Activated B cell treated with CpG ODN at 0.5 μM for 24 hours (primary cell): ENCODE data around the gene HPN. TPM values are rescaled to one million over a fixed set of nuclear protein-coding genes. Genes with fewer than 3 reads are reported as not detected.

ENCODE experiments used
- ATAC-seq: fragments of 200-7000 bp; cut with Tn5 transposase; one replicate; pipeline ENCODE4 v1.10.0; 2021; ENCODE audit warnings: low read depth, mild to moderate bottlenecking, moderate library complexity
- CTCF ChIA-PET: fragments of 350-600 bp; sonication (Branson Sonifier 250); formaldehyde crosslinking; loops from one replicate; lab custom pipeline; 2021; ENCODE audit warnings: antibody characterized with exemption; lab: Charles Lee
- POLR2A ChIA-PET: fragments of 350-600 bp; sonication (Branson Sonifier 250); formaldehyde crosslinking; loops from one replicate; lab custom pipeline; 2021; ENCODE audit warnings: antibody characterized with exemption; lab: Charles Lee
- DNase-seq: peaks from one replicate; pipeline ENCODE4 v3.0.0; 2022
- H3K27ac Mint-ChIP-seq: one replicate; pipeline ENCODE4 v1.8.0; 2020; ENCODE audit warnings: mixed read lengths
- H3K27me3 Mint-ChIP-seq: one replicate; pipeline ENCODE4 v1.8.0; 2021; ENCODE audit warnings: mixed read lengths
- H3K36me3 Mint-ChIP-seq: one replicate; pipeline ENCODE4 v1.8.0; 2021; ENCODE audit warnings: low read depth, mixed read lengths
- H3K4me1 Mint-ChIP-seq: one replicate; pipeline ENCODE4 v1.8.0; 2021; ENCODE audit warnings: mixed read lengths
- H3K4me3 Mint-ChIP-seq: one replicate; pipeline ENCODE4 v1.8.0; 2020; ENCODE audit warnings: mild to moderate bottlenecking, mixed read lengths
- H3K9me3 Mint-ChIP-seq: one replicate; pipeline ENCODE4 v1.8.0; 2020; ENCODE audit warnings: mixed read lengths
- CTCF ChIP-seq: fragments of 200-600 bp; IDR thresholded peaks from one replicate; pipeline ENCODE4 v1.8.0; 2022; ENCODE audit warnings: antibody characterized with exemption, mild to moderate bottlenecking
- intact Hi-C: fragments of 100-400 bp; cut with micrococcal nuclease; formaldehyde crosslinking; loops from one replicate; pipeline ENCODE4 v1.15.1; 2024
- total RNA-seq: library from RNA; stranded (reverse); gene quantifications from 2 replicates; pipeline ENCODE4 v1.2.3, GENCODE V29; 2022

HPN gene
- total RNA-seq, 1 donor from 2014 or later = not detected

- Mint-ChIP-seq H3K4me1 (peaks cover 5% of the 10 kb centered on the region), H3K27ac (no peak overlapping the region), H3K36me3 (peaks cover 14% of the 10 kb centered on the region), H3K9me3 (no peaks in the 10 kb centered on the region), H3K27me3 (peaks cover 22% of the 10 kb centered on the region), H3K4me3 (peak overlapping the region; percentile 72)
- ChIA-PET CTCF (no interaction called here), POLR2A (no interaction called here)
- DNase-seq (no peak), ATAC-seq (no peak)
- intact Hi-C loops = no loop called here
- no peak for TF ChIP-seq CTCF
Observed at GRCh38 chr19:35031072-35031881, 10.2 kb upstream of the HPN start.

GRCh38 chr19:35032356-35032865 lies 9.1 kb upstream of the HPN start:
- ChIA-PET POLR2A (no interaction called here), CTCF (no interaction called here)
- Mint-ChIP-seq H3K27ac (no peak overlapping the region), H3K27me3 (peaks cover 22% of the 10 kb centered on the region), H3K4me3 (no peak overlapping the region), H3K4me1 (peaks cover 8% of the 10 kb centered on the region), H3K36me3 (peaks cover 3% of the 10 kb centered on the region), H3K9me3 (no peaks in the 10 kb centered on the region)
- no peak for TF ChIP-seq CTCF
- ATAC-seq = no peak
- intact Hi-C loops = no loop called here
- no peak for DNase-seq

GRCh38 chr19:35033067-35034004 lies 8.2 kb upstream of the HPN start:
- CTCF ChIA-PET = no interaction called here
- Mint-ChIP-seq H3K36me3 (no peaks in the 10 kb centered on the region), H3K27ac (no peak overlapping the region), H3K4me1 (peaks cover 15% of the 10 kb centered on the region), H3K4me3 (no peak overlapping the region), H3K9me3 (no peaks in the 10 kb centered on the region), H3K27me3 (peaks cover 22% of the 10 kb centered on the region)
- POLR2A ChIA-PET = no interaction called here
- ATAC-seq (no peak), DNase-seq (no peak)
- intact Hi-C loops = no loop called here
- no peak for TF ChIP-seq CTCF

- Mint-ChIP-seq H3K36me3 (no peaks in the 10 kb centered on the region), H3K4me1 (peaks cover 22% of the 10 kb centered on the region), H3K9me3 (no peaks in the 10 kb centered on the region), H3K4me3 (no peak overlapping the region), H3K27ac (no peak overlapping the region), H3K27me3 (peaks cover 20% of the 10 kb centered on the region)
- TF ChIP-seq CTCF = no peak
- ChIA-PET CTCF (no interaction called here), POLR2A (no interaction called here)
- intact Hi-C loops = no loop called here
- ATAC-seq (no peak), DNase-seq (no peak)
Observed at GRCh38 chr19:35034005-35034502, 7.5 kb upstream of the HPN start.
